Heart right ventricle (tissue), 16 donors: ENCODE data around the gene RAD51B. TPM values are rescaled to one million over a fixed set of nuclear protein-coding genes. Genes with fewer than 3 reads are reported as not detected.

Experiments used
- ATAC-seq, 8 donors: fragments of 200-7000 bp; cut with Tn5 transposase; one replicate each; pipeline ENCODE4 v1.9.1; 2020; ENCODE audit warnings: mild to moderate bottlenecking in 8 of 8, moderate library complexity in 8 of 8, moderate number of reproducible peaks in 1 of 8
- DNase-seq, 2 donors: peaks; one replicate each; pipeline ENCODE4 v3.0.0-alpha.2; 2020
- H3K27ac ChIP-seq, 10 donors: fragments of 200-600 bp; sonication (generic) in 2 of 10; one replicate each; pipeline versions ENCODE4 v1.5.0 to v1.8.0; 2020 to 2022; ENCODE audit warnings: mild to moderate bottlenecking in 3 of 10
- H3K27me3 ChIP-seq, 7 donors: fragments of 200-600 bp; one replicate each; pipeline ENCODE4 v1.8.0; 2021 to 2022; ENCODE audit warnings: mild to moderate bottlenecking in 2 of 7
- H3K36me3 ChIP-seq, 9 donors: fragments of 200-600 bp; sonication (generic) in 1 of 9; one replicate each; pipeline versions ENCODE4 v1.5.0 to v1.8.0; 2020 to 2022; ENCODE audit warnings: mild to moderate bottlenecking in 2 of 9
- H3K4me1 ChIP-seq, 9 donors: fragments of 200-600 bp; sonication (generic) in 1 of 9; one replicate each; pipeline versions ENCODE4 v1.5.0 to v1.8.0; 2020 to 2022; ENCODE audit warnings: mild to moderate bottlenecking in 4 of 9
- H3K4me3 ChIP-seq, 10 donors: fragments of 200-600 bp; sonication (generic) in 2 of 10; one replicate each; pipeline versions ENCODE4 v1.5.0 to v1.8.0; 2020 to 2022; ENCODE audit warnings: mild to moderate bottlenecking in 7 of 10, moderate library complexity in 2 of 10
- H3K9me3 ChIP-seq, 11 donors: fragments of 200-600 bp in 10 of 11; sonication (generic) in 2 of 11; one replicate each; pipeline versions ENCODE4 v1.5.0 to v1.8.0; 2013 to 2022; ENCODE audit warnings: mild to moderate bottlenecking in 2 of 11, control low read depth in 1 of 11, moderate library complexity in 1 of 11
- CTCF ChIP-seq, 9 donors: fragments of 200-600 bp; sonication (generic) in 2 of 9; IDR thresholded peaks; one replicate each; pipeline versions ENCODE4 v1.5.0 to v1.8.0; 2021 to 2022; ENCODE audit warnings: antibody characterized with exemption in 9 of 9, mild to moderate bottlenecking in 5 of 9, moderate library complexity in 1 of 9
- WGBS, 2 donors: extraction: QIAGEN DNeasy Blood & Tissue Kit; methylation state at CpG; one replicate each; pipeline ENCODE4 v1.1.7; 2013; ENCODE audit warnings: inconsistent platforms in 1 of 2; 5-methylcytosine and 5-hydroxymethylcytosine counted together
- intact Hi-C, 10 donors: fragments of 100-400 bp; cut with DNase I; formaldehyde crosslinking; loops; one replicate each; pipeline versions ENCODE4 v1.11.1 to v1.14.2; 2022
- polyA plus RNA-seq, 2 donors: library from polyadenylated mRNA; stranded (reverse); fragments of 200-250 nt; gene quantifications; one replicate each; pipeline ENCODE4 v1.2.3, GENCODE V29; 2013
- total RNA-seq, 10 donors: library from RNA; stranded (reverse); fragmentation: NEBNext Ultra II Directional in 3 of 10; extraction: Animal tissue kit (Norgen Biotek cat#: 25700) in 3 of 10; gene quantifications; one replicate each; pipeline versions ENCODE4 v1.2.1 to v1.2.4, GENCODE V29; 2021 to 2023
- donor health status: Arrhythmogenic right ventricular cardiomyopathy.
- donor health status: ischemic (EF 13 %, LVEDD 7.1; RV severe dilation, severe dysfunction).
- donor health status: healthy with polysubstance abuse.
- donor health status: DM: no; HTN: yes; CAD: no.
- donor health status: DM: no; HTN: no; CAD: no.
- donor health status: ischemic (EF 25% LVEDD 6.9; RV normal size, moderate dysfunction).
- donor health status: ischemic (EF 25% LVEDD 5.7; RV mildly dilated, moderate dysfunction).
- donor health status: healthy.
- donor health status: DM: yes; HTN: yes; CAD: no.
- donor health status: Ischemic cardiomyopathy.
- donor health status: ischemic (EF 35%, LVEDD 5.7; RV mildly dilated, moderate dysfunction).
- donor health status: nonischemic (EF 11% LVEDD 7.7; RV severe dilation, severe dysfunction).
- donor health status: DM: yes; HTN: yes; CAD: no.
- donor health status: PGD.
- donor health status: ischemic (EF 29% LVEDD 5.4; RV normal size, mild dysfunction).
- donor health status: nonischemic (EF 23%, LVEDD 6.1; RV moderate dilation, normal function).

Gene RAD51B
- total and polyA plus RNA-seq, 12 donors = 0.88 to 8.6 (median 3.5) TPM

DNA sequence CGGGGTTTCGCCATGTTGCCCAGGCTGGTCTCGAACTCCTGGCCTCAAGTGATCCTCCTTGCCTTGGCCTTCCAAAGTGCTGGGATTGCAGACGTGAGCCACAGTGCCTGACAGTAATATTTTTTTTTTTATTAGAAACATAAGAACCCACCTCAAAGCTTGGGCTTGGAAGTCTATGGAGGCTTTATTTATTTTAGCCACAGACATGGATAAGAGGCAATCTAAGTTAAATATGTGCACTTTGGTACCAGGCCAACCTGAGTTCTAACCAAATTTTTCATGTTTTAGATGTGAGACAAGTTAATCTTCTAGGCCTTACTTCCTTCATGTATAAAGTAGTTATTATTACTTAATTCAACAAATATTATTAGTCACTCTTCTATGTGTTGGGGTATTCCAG is 96.9 kb downstream of the RAD51B start:
- no peaks in the 10 kb centered on the region for H3K27me3 ChIP-seq
- WGBS, 2 donors = 95 to 97% methylated on average over 4 of the region's 4 CpGs
- TF ChIP-seq CTCF (IDR thresholded peaks at IDR 0.05) = no peak

DNA sequence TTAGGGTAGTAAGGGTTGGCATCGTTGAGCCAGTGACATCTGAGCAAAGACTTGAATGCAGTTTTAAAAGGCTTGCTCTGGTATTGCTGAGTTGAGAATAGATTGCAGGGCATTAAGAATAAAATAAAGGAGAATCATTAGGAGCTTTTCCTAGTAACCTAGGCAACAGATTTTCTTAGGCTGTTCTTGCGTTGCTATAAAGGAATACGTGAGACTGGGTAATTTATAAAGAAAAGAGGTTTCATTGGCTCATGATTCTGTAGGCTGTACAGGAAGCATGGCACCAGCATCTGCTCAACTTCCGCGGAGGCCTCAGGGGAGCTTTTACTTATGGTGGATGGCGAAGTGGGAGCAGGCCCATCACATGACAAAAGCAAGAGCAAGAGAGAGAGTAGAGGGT is 97.4 kb downstream of the RAD51B start:
- ATAC-seq (no peak), DNase-seq (no peak)
- Histone ChIP-seq H3K4me3 (no peak overlapping the region), H3K4me1 (peaks cover 0 to under 1% (median 0%) of the 10 kb centered on the region in 9 donors), H3K27me3 (no peaks in the 10 kb centered on the region), H3K27ac (no peak overlapping the region), H3K36me3 (no peaks in the 10 kb centered on the region), H3K9me3 (no peaks in the 10 kb centered on the region)
- TF ChIP-seq CTCF (IDR thresholded peaks at IDR 0.05) = no peak
- intact Hi-C loops = no loop called here
- WGBS, 2 donors = 89 to 93% methylated on average over 6 of the region's 6 CpGs

More for the DNA sequence above, 96.9 kb downstream of the RAD51B start:
- DNase-seq (no peak), ATAC-seq (no peak)
- Histone ChIP-seq H3K36me3 (no peaks in the 10 kb centered on the region), H3K27ac (no peak overlapping the region), H3K9me3 (no peaks in the 10 kb centered on the region), H3K4me1 (peaks cover 0 to 6% (median 0%) of the 10 kb centered on the region in 9 donors), H3K4me3 (no peak overlapping the region)
- intact Hi-C loops = no loop called here

DNA sequence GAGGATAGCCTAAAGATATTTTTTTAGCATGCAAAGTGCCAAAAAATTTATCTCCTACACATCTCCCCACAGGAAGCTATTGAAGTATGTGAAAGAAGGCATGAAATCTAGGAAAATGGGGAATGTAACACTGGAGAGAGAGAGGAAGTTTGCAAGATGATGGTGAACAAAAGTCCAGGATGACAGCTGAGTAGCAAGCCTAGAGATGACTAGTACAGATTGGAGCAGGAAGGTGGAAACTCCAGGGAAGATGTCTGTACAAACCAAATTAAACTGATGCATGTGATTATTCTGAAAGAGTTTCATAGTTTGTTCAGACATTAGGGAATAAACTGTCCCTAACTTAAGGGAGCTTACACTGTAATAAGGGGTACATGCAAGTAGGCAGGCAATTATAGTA is 99.3 kb downstream of the RAD51B start:
- Histone ChIP-seq H3K4me3 (no peak overlapping the region), H3K36me3 (no peaks in the 10 kb centered on the region), H3K27ac (no peak overlapping the region), H3K27me3 (no peaks in the 10 kb centered on the region), H3K9me3 (no peaks in the 10 kb centered on the region), H3K4me1 (no peaks in the 10 kb centered on the region)
- DNase-seq (no peak), ATAC-seq (no peak)
- intact Hi-C loops = no loop called here
- no peak for TF ChIP-seq CTCF (IDR thresholded peaks at IDR 0.05)

DNA sequence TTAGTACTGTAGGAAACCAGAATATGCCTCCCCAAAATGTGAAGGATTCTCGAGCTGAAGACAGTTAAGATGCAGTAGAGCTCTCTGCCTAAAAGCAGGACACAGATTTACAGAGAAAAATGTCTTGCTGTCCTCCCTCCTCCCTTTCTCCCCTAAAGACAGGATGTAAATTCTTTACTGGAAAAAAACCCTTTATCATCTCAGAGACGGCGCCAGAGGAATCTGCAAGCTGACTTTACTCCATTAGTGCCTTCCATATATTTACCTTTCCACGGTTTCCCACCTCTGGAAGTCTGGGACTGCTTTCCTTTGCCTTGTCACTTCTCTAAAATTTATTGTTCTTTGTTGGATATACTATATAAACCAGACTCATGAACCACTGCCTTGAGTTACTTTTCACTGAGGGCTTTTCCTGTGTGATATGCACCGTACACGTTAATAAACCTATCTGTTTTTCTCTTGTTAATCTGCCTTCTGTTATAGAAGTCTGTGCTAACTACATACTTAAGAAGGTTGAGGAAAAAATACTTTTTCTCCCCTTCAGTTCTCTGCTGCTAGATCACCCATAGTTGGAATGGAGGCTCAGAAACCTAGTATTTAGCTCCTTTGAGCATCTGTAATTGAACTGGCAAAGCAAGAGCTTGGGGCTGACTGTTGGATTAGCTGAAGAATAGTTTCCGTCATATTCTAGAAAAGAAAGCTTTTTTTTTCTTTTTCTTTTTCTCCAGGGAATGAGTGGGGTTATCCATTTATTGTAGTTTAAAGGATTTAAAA is 99.9 kb downstream of the RAD51B start:
- intact Hi-C loops = no loop called here
- WGBS, 2 donors = 60 to 61% methylated on average over 7 of the region's 7 CpGs
- no peaks in the 10 kb centered on the region for H3K4me1 ChIP-seq
- no peaks in the 10 kb centered on the region for H3K36me3 ChIP-seq
- no peak for ATAC-seq
- no peaks in the 10 kb centered on the region for H3K9me3 ChIP-seq
- H3K27ac ChIP-seq = no peak overlapping the region
- TF ChIP-seq CTCF (IDR thresholded peaks at IDR 0.05) = no peak
- H3K27me3 ChIP-seq = no peaks in the 10 kb centered on the region
- DNase-seq = no peak
- H3K4me3 ChIP-seq = no peak overlapping the region
